Measurements from ENCODE around the gene PNPLA2.
A peak's percentile ranks its signal among the peaks of the same experiment; 100 is the strongest.

Gene PNPLA2

GRCh38 chr11:858053-858761, 39.5 kb downstream of the PNPLA2 start:
- Histone ChIP-seq H3K27me3 (ENCODE audit: insufficient read depth, low read length) (no peaks in the 10 kb centered on the region), H3K36me3 (ENCODE audit: insufficient read depth, low read length) (no peaks in the 10 kb centered on the region), H3K27ac (ENCODE audit: low read depth, low read length) (no peak overlapping the region), H2AFZ (ENCODE audit: low read length, unreplicated experiment) (no peak overlapping the region), H3K4me1 (ENCODE audit: control insufficient read depth, insufficient read depth, low read length, unreplicated experiment) (peaks cover 16% of the 10 kb centered on the region), H3K4me3 (ENCODE audit: low read depth, low read length) (no peak overlapping the region), H3K79me2 (ENCODE audit: control insufficient read depth, insufficient read depth, low read length, unreplicated experiment) (peaks cover 4% of the 10 kb centered on the region)

- Histone ChIP-seq H3K79me2 (ENCODE audit: control insufficient read depth, insufficient read depth, low read length, unreplicated experiment) (peaks cover 4% of the 10 kb centered on the region), H3K4me1 (ENCODE audit: control insufficient read depth, insufficient read depth, low read length, unreplicated experiment) (peaks cover 16% of the 10 kb centered on the region), H3K4me3 (ENCODE audit: low read depth, low read length) (no peak overlapping the region), H2AFZ (ENCODE audit: low read length, unreplicated experiment) (no peak overlapping the region), H3K36me3 (ENCODE audit: insufficient read depth, low read length) (no peaks in the 10 kb centered on the region), H3K27me3 (ENCODE audit: insufficient read depth, low read length) (no peaks in the 10 kb centered on the region), H3K27ac (ENCODE audit: low read depth, low read length) (no peak overlapping the region)
Observed at GRCh38 chr11:858762-859339, 40.1 kb downstream of the PNPLA2 start.

GRCh38 chr11:859394-860131, 40.8 kb downstream of the PNPLA2 start:
- Histone ChIP-seq H3K36me3 (ENCODE audit: insufficient read depth, low read length) (no peaks in the 10 kb centered on the region), H2AFZ (ENCODE audit: low read length, unreplicated experiment) (no peak overlapping the region), H3K4me3 (ENCODE audit: low read depth, low read length) (0 out of 2 replicates have a peak overlapping the region, but pooled peaks have one; percentile 9), H3K27me3 (ENCODE audit: insufficient read depth, low read length) (no peaks in the 10 kb centered on the region), H3K27ac (ENCODE audit: low read depth, low read length) (peak overlapping the region; percentile 10; the same call in 1 of the 2 replicates), H3K79me2 (ENCODE audit: control insufficient read depth, insufficient read depth, low read length, unreplicated experiment) (peaks cover 4% of the 10 kb centered on the region), H3K4me1 (ENCODE audit: control insufficient read depth, insufficient read depth, low read length, unreplicated experiment) (peaks cover 16% of the 10 kb centered on the region)

- peak overlapping the region; percentile 10; the same call in 1 of the 2 replicates for H3K27ac ChIP-seq (ENCODE audit: low read depth, low read length)
- H3K4me1 ChIP-seq (ENCODE audit: control insufficient read depth, insufficient read depth, low read length, unreplicated experiment), result peaks cover 16% of the 10 kb centered on the region
- no peaks in the 10 kb centered on the region for H3K36me3 ChIP-seq (ENCODE audit: insufficient read depth, low read length)
- no peaks in the 10 kb centered on the region for H3K27me3 ChIP-seq (ENCODE audit: insufficient read depth, low read length)
- peaks cover 4% of the 10 kb centered on the region for H3K79me2 ChIP-seq (ENCODE audit: control insufficient read depth, insufficient read depth, low read length, unreplicated experiment)
- H2AFZ ChIP-seq (ENCODE audit: low read length, unreplicated experiment), result no peak overlapping the region
- 0 out of 2 replicates have a peak overlapping the region, but pooled peaks have one; percentile 9 for H3K4me3 ChIP-seq (ENCODE audit: low read depth, low read length)
Observed at GRCh38 chr11:860234-861104, 41.8 kb downstream of the PNPLA2 start.

- no peak overlapping the region for H2AFZ ChIP-seq (ENCODE audit: low read length, unreplicated experiment)
- H3K4me3 ChIP-seq (ENCODE audit: low read depth, low read length), result no peak overlapping the region
- no peaks in the 10 kb centered on the region for H3K36me3 ChIP-seq (ENCODE audit: insufficient read depth, low read length)
- peaks cover 16% of the 10 kb centered on the region for H3K4me1 ChIP-seq (ENCODE audit: control insufficient read depth, insufficient read depth, low read length, unreplicated experiment)
- no peak overlapping the region for H3K27ac ChIP-seq (ENCODE audit: low read depth, low read length)
- peaks cover 4% of the 10 kb centered on the region for H3K79me2 ChIP-seq (ENCODE audit: control insufficient read depth, insufficient read depth, low read length, unreplicated experiment)
- H3K27me3 ChIP-seq (ENCODE audit: insufficient read depth, low read length), result no peaks in the 10 kb centered on the region
Observed at GRCh38 chr11:861105-861479, 42.4 kb downstream of the PNPLA2 start.

- Histone ChIP-seq H3K36me3 (ENCODE audit: insufficient read depth, low read length) (no peaks in the 10 kb centered on the region), H3K79me2 (ENCODE audit: control insufficient read depth, insufficient read depth, low read length, unreplicated experiment) (peaks cover 4% of the 10 kb centered on the region), H2AFZ (ENCODE audit: low read length, unreplicated experiment) (no peak overlapping the region), H3K27me3 (ENCODE audit: insufficient read depth, low read length) (no peaks in the 10 kb centered on the region), H3K27ac (ENCODE audit: low read depth, low read length) (no peak overlapping the region), H3K4me3 (ENCODE audit: low read depth, low read length) (no peak overlapping the region), H3K4me1 (ENCODE audit: control insufficient read depth, insufficient read depth, low read length, unreplicated experiment) (peaks cover 16% of the 10 kb centered on the region)
Observed at GRCh38 chr11:862081-862661, 43.5 kb downstream of the PNPLA2 start.

GRCh38 chr11:862696-863022, 43.9 kb downstream of the PNPLA2 start:
- H3K4me1 ChIP-seq (ENCODE audit: control insufficient read depth, insufficient read depth, low read length, unreplicated experiment), result peaks cover 16% of the 10 kb centered on the region
- H2AFZ ChIP-seq (ENCODE audit: low read length, unreplicated experiment), result no peak overlapping the region
- H3K36me3 ChIP-seq (ENCODE audit: insufficient read depth, low read length), result no peaks in the 10 kb centered on the region
- peaks cover 4% of the 10 kb centered on the region for H3K79me2 ChIP-seq (ENCODE audit: control insufficient read depth, insufficient read depth, low read length, unreplicated experiment)
- no peak overlapping the region for H3K27ac ChIP-seq (ENCODE audit: low read depth, low read length)
- no peaks in the 10 kb centered on the region for H3K27me3 ChIP-seq (ENCODE audit: insufficient read depth, low read length)
- no peak overlapping the region for H3K4me3 ChIP-seq (ENCODE audit: low read depth, low read length)

GRCh38 chr11:863023-863909, 44.6 kb downstream of the PNPLA2 start:
- H3K27me3 ChIP-seq (ENCODE audit: insufficient read depth, low read length), result no peaks in the 10 kb centered on the region
- H2AFZ ChIP-seq (ENCODE audit: low read length, unreplicated experiment), result no peak overlapping the region
- H3K4me1 ChIP-seq (ENCODE audit: control insufficient read depth, insufficient read depth, low read length, unreplicated experiment), result peaks cover 16% of the 10 kb centered on the region
- peaks cover 4% of the 10 kb centered on the region for H3K79me2 ChIP-seq (ENCODE audit: control insufficient read depth, insufficient read depth, low read length, unreplicated experiment)
- H3K4me3 ChIP-seq (ENCODE audit: low read depth, low read length), result no peak overlapping the region
- H3K27ac ChIP-seq (ENCODE audit: low read depth, low read length), result no peak overlapping the region
- H3K36me3 ChIP-seq (ENCODE audit: insufficient read depth, low read length), result no peaks in the 10 kb centered on the region

- Histone ChIP-seq H3K27me3 (ENCODE audit: insufficient read depth, low read length) (no peaks in the 10 kb centered on the region), H2AFZ (ENCODE audit: low read length, unreplicated experiment) (no peak overlapping the region), H3K79me2 (ENCODE audit: control insufficient read depth, insufficient read depth, low read length, unreplicated experiment) (peaks cover 4% of the 10 kb centered on the region), H3K4me1 (ENCODE audit: control insufficient read depth, insufficient read depth, low read length, unreplicated experiment) (peaks cover 13% of the 10 kb centered on the region), H3K36me3 (ENCODE audit: insufficient read depth, low read length) (no peaks in the 10 kb centered on the region), H3K27ac (ENCODE audit: low read depth, low read length) (no peak overlapping the region), H3K4me3 (ENCODE audit: low read depth, low read length) (no peak overlapping the region)
Observed at GRCh38 chr11:863910-864827, 45.5 kb downstream of the PNPLA2 start.
